GM21390 (cell line): Measurements from ENCODE around the gene CDK5RAP1.
"Not testable (repeated sequence)": the region's sequence is repeated elsewhere in the genome, so short reads cannot be mapped to it uniquely, and the experiment has no call there.

Experiments used
- ATAC-seq: cut with Tn5 transposase; IDR thresholded peaks from one replicate; pipeline ENCODE4 v1.9.1; 2021; ENCODE audit not compliant: unreplicated experiment

Gene CDK5RAP1

GRCh38 chr20:33401184-33401920, at the start of gene CDK5RAP1:
TSS of gene CDK5RAP1 (minus strand) at chr20:33401519. CDS start at chr20:33397064, 4,455 bp downstream.
- peak; percentile 81 for ATAC-seq

- ATAC-seq, result no peak
Observed at GRCh38 chr20:33450867-33451266, 49.5 kb upstream of the CDK5RAP1 start.

GRCh38 chr20:33445881-33446625, 44.7 kb upstream of the CDK5RAP1 start:
- no peak for ATAC-seq

- ATAC-seq, result no peak
Observed at GRCh38 chr20:33444797-33445560, 43.7 kb upstream of the CDK5RAP1 start.

GRCh38 chr20:33443512-33444239, 42.4 kb upstream of the CDK5RAP1 start, which contains the start of gene SNTA1:
TSS of gene SNTA1 (minus strand) at chr20:33443763. CDS start at chr20:33443620, 143 bp downstream.
- peak; percentile 70 for ATAC-seq

- ATAC-seq, result peak; percentile 30
Observed at GRCh38 chr20:33443006-33443511, 41.7 kb upstream of the CDK5RAP1 start.

GRCh38 chr20:33442136-33443005, 41.1 kb upstream of the CDK5RAP1 start:
- ATAC-seq, result no peak

GRCh38 chr20:33441142-33441955, 40.0 kb upstream of the CDK5RAP1 start:
- no peak for ATAC-seq

- not testable (repeated sequence) for ATAC-seq
Observed at GRCh38 chr20:33440562-33440961, 39.2 kb upstream of the CDK5RAP1 start.

- no peak for ATAC-seq
Observed at GRCh38 chr20:33438481-33438880, 37.2 kb upstream of the CDK5RAP1 start.

- ATAC-seq, result no peak
Observed at GRCh38 chr20:33437141-33437911, 36.0 kb upstream of the CDK5RAP1 start.

- ATAC-seq, result no peak
Observed at GRCh38 chr20:33434434-33434833, 33.1 kb upstream of the CDK5RAP1 start.

- no peak for ATAC-seq
Observed at GRCh38 chr20:33433465-33434234, 32.3 kb upstream of the CDK5RAP1 start.

- no peak for ATAC-seq
Observed at GRCh38 chr20:33431797-33432381, 30.6 kb upstream of the CDK5RAP1 start.

GRCh38 chr20:33423875-33424274, 22.6 kb upstream of the CDK5RAP1 start:
- not testable (repeated sequence) for ATAC-seq

- no peak for ATAC-seq
Observed at GRCh38 chr20:33423141-33423834, 22.0 kb upstream of the CDK5RAP1 start.
